ENCODE data around the gene DCT.
"Not testable (repeated sequence)": the region's sequence is repeated elsewhere in the genome, so short reads cannot be mapped to it uniquely, and the experiment has no call there.

The DCT gene

GRCh38 chr13:94515374-94515773 is 35.9 kb upstream of the DCT start:
- H3K4me3 ChIP-seq (ENCODE audit: low read depth, low read length), result no peak overlapping the region
- no peak for TF ChIP-seq CTCF (IDR thresholded peaks at IDR 0.05; ENCODE audit: low read depth, low read length)
- no peak for DNase-seq (ENCODE audit: low read depth, low spot score)
- in situ Hi-C loops (cut with HindIII; ENCODE audit: low sequenced_read_pairs), result no loop called here

GRCh38 chr13:94513026-94513425 is 33.5 kb upstream of the DCT start:
- TF ChIP-seq CTCF (IDR thresholded peaks at IDR 0.05; ENCODE audit: low read depth, low read length), result no peak
- DNase-seq (ENCODE audit: low read depth, low spot score), result no peak
- in situ Hi-C loops (cut with HindIII; ENCODE audit: low sequenced_read_pairs), result no loop called here
- no peak overlapping the region for H3K4me3 ChIP-seq (ENCODE audit: low read depth, low read length)

- H3K4me3 ChIP-seq (ENCODE audit: low read depth, low read length), result no peak overlapping the region
- in situ Hi-C loops (cut with HindIII; ENCODE audit: low sequenced_read_pairs), result no loop called here
- no peak for TF ChIP-seq CTCF (IDR thresholded peaks at IDR 0.05; ENCODE audit: low read depth, low read length)
- no peak for DNase-seq (ENCODE audit: low read depth, low spot score)
Measured at GRCh38 chr13:94505730-94506129, 26.2 kb upstream of the DCT start.

- TF ChIP-seq CTCF (IDR thresholded peaks at IDR 0.05; ENCODE audit: low read depth, low read length), result no peak
- DNase-seq (ENCODE audit: low read depth, low spot score), result no peak
- in situ Hi-C loops (cut with HindIII; ENCODE audit: low sequenced_read_pairs), result no loop called here
- H3K4me3 ChIP-seq (ENCODE audit: low read depth, low read length), result no peak overlapping the region
Measured at GRCh38 chr13:94503851-94504250, 24.4 kb upstream of the DCT start.

- H3K4me3 ChIP-seq (ENCODE audit: low read depth, low read length); in situ Hi-C loops (cut with HindIII; ENCODE audit: low sequenced_read_pairs); DNase-seq (ENCODE audit: low read depth, low spot score): not testable (repeated sequence)
Measured at GRCh38 chr13:94498831-94499230, 19.3 kb upstream of the DCT start.

- no peak for TF ChIP-seq CTCF (IDR thresholded peaks at IDR 0.05; ENCODE audit: low read depth, low read length)
- H3K4me3 ChIP-seq (ENCODE audit: low read depth, low read length), result no peak overlapping the region
- in situ Hi-C loops (cut with HindIII; ENCODE audit: low sequenced_read_pairs), result no loop called here
- DNase-seq (ENCODE audit: low read depth, low spot score), result no peak
Measured at GRCh38 chr13:94495806-94496205, 16.3 kb upstream of the DCT start.

- H3K4me3 ChIP-seq (ENCODE audit: low read depth, low read length), result no peak overlapping the region
- no peak for DNase-seq (ENCODE audit: low read depth, low spot score)
- TF ChIP-seq CTCF (IDR thresholded peaks at IDR 0.05; ENCODE audit: low read depth, low read length), result no peak
- in situ Hi-C loops (cut with HindIII; ENCODE audit: low sequenced_read_pairs), result no loop called here
Measured at GRCh38 chr13:94494026-94494425, 14.5 kb upstream of the DCT start.

Measured in astrocyte of the spinal cord (primary cell).